RPMI7951 (cell line): ENCODE measurements around the gene ALPP. TPM values are rescaled to one million over a fixed set of nuclear protein-coding genes. Genes with fewer than 3 reads are reported as not detected.
"Not testable (repeated sequence)": the region's sequence is repeated elsewhere in the genome, so short reads cannot be mapped to it uniquely, and the experiment has no call there.

ENCODE experiments used
- DNase-seq: peaks from one replicate; pipeline ENCODE4 v3.0.0-alpha.2; 2012; ENCODE audit warnings: low read depth
- total RNA-seq: library from RNA; depleted of rRNA; stranded (reverse); fragments of >200 nt; shearing (Covaris generic); gene quantifications from 2 replicates; pipeline ENCODE4 v1.2.3, GENCODE V29; 2014

The ALPP gene
- total RNA-seq, 1 experiment from 2014 or later = not detected

DNA sequence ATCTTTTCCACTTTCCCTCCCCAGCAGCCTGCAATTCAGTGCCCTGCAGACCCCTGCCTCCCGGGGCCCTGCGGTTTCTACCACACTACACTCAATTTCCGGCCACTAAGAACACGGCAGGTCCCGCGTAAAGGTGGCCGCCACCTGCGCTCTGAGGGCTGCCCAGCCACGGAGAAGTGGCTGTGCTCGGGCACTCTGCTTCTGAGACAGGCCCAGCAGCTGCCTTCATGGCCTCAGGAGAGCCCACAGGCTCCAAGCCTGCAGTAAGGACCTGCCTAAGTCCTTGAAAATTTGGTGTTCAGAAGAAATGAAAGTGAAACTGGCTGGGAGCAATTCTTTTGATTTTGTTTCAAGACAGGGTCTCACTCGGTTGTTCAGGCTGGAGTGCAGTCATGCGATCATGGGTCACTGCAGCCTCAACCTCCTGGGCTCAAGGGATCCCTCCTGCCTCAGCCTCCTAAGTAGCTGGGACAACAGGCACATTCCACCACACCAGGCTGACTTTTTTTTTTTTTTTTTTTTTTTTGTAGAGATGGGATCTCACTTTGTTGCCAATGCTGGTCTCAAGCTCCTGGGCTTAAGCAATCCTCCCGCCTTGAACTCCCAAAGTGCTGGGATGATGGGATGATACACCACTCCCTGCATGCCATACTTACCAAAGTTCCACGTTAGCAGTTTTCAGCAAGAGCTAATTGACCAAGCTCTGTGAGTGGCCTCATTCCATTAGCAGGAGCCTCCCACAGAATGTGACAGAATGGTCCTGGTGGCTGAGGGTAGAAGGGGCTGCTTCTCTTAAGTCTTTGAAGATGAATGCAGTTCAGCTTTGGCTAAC is 14.6 kb upstream of the ALPP start:
- peak; percentile 45 for DNase-seq

DNA sequence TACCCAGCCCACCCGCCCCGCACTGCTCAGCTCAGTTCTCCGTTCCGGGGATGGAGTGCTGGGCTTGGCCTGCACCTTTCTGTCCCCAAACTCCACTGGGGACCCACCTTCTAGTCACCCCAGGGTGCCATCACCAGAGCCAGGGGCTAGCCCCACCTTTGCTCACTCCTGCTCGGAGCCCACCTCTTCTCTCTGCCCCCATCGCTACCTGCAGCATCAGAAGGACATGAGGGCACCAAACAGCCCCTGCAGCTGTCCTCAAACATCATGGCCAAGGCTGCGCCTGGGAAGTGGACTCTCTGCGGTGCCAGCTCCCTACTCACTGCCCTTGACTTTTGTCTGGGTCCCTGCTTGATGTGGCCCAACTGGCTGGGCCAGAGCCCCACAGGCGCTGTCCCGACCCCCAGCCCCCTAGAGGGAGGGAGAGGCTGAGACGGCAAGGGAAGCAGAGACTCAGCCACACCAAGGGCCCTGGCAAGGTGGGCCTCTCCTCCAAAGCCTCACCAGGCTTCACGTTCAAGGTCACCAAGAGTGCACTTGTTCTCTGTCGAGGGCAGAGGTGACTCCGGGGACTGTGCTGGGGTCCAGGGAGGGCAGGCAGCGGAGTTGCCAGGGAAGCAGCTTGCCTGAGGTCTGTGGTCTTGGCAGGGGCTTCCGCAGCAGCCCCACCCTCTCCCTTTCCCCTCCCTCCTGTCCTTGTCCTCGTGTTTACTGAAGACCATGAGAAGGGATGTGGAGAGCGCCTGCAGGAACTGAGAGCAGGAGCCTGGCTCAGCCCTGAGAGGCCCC is 13.6 kb upstream of the ALPP start:
- not testable (repeated sequence) for DNase-seq

DNA sequence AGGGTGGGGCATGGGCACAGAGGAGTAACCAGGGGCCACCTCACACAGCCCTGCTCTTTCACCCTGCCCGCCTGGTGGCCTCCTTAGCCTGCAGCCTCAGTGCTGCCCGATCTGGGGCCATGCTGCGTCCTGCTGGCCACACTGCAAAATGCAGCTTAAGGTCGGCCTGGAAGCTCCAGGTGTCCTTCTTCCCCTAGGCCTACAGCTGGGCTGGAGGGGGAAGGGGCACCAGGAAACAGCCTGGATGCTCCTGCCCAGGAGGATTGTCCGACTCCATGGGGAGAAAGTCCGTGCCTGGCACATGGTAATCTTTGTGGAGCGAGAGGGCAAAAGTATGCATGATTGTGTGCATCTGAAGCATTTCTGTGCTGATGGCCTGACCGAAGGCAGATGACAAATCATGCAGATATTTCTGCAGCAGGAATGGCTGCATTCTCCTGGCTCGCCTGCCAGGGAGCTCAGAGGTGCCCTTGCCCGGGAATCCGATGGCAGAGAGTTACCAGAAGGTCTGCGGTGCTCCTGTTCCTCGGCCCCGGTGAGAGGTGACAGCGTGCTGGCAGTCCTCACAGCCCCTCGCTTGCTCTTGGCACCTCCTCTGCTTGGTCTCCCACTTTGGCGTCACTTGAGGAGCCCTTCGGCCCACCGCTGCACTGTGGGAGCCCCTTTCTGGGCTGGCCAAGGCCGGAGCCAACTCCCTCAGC is 12.8 kb upstream of the ALPP start:
- peak; percentile 29 for DNase-seq

DNA sequence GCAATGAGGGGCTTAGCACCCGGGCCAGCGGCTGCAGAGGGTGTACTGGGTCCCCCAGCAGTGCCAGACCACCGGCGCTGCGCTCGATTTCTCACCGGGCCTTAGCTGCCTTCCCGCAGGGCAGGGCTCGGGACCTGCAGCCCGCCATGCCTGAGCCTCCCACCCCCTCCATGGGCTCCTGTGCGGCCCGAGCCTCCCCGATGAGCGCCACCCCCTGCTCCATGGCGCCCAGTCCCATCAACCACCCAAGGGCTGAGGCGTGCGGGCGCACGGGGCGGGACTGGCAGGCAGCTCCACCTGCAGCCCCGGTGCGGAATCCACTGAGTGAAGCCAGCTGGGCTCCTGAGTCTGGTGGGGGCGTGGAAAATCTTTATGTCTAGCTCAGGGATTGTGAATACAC is 12.1 kb upstream of the ALPP start:
- not testable (repeated sequence) for DNase-seq

DNA sequence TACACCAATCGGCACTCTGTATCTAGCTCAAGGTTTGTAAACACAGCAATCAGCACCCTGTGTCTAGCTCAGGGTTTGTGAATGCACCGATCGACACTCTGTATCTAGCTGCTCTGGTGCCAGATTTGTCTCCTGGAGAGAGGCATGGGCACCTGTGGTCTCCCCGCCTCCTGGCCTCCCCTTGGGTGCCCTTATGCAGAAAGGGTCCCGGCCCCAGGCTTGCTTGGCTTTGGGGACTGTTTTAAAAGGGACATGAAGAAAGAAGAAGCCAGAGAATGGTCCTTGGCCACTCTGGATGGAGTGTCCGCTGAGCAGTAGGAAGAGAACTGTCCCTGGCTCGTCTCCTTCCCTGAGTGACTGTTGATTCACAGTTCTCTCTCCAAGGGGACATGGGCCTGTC is 11.5 kb upstream of the ALPP start:
- no peak for DNase-seq

DNA sequence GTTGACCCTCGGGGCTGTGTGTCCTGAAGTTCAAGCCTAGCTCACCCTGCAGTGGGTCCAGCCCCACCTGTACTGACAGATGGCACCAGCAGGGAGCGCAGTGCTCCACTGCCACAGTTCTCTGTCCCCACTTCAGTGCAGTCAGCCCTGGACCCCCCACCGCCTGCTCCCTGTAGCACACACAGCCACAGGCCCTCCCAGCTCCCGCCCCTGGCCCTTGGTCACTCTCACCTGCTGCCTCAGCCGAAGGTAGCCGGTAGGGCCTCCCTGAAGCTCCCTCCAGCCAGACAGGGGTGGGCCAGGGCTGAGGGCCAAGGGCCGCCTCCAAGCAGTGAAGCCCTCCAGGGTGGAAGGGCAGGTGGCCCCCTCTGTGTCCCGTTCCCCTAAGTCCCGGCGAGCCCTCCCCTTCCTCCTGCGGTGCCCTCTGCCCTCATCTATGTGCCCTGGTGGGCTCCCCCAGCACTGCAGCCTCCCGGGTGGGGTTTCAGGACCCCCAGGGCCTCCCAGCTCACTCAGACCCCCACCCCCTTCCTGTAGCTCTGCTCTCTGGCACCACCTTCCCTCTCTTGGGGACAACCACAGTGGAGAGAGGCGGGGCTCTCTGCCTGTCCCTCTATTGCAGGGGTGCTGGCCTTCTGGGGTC is 10.8 kb upstream of the ALPP start:
- no peak for DNase-seq

DNA sequence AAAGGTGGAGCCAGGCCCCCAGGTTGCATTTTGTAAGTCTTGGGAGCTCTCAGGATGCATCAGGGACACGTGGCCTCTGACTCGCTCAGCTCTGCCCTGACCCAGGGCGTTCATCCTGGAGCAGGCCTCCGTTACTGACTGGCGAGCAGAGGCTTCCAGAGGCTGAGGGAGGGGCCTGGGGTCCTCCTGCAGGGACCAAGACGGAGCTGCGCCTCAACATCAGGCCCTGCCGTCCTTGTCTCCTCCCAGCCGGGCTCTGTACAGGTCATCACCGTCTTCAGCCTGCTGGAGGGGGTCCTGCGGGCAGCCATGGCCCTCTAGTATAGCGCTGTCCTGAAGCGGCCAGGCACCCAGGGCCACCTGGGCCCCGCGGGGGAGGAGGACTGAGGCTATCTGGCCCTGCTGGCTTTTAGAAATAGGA is 10.2 kb upstream of the ALPP start:
- no peak for DNase-seq

DNA sequence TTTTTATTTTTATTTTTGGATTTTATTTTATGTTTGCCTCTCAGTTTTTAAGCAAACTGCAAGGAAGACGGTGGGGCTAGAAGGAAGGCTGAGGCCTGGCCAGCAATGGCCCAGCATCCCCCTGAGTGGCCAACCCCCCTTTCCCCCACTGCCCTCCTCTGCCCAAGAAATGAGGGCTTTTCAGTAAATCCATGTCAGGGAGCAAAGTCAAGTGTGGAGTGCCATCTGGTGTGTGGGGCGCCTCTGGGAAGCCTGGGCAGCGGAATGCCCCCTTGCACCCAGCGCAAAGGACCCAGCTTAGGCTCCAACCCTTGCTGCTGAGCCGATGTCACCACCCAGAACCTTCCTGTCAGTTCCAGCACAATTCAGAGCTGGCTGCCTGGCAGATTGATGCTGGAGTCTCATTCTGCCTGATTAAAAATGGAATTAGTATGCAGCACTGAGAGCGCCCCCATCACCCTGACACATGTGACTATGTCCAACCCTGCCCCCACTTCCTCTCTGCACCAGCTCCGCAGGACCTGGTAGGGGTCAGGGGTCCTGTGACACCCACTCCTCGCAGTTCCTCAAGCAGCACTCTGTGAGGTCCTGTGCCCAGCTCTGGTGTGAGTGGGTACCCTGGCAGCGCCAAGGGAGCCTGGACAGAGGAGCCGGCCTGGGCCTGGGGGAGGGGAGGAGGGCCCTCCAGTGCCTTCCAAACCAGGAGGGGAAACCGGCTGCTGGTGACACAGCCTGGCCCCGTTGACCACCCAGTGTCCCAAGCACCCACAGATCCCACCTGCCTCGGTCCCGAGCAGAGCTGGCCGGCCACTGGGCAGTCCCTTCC is 9.2 kb upstream of the ALPP start:
- no peak for DNase-seq

DNA sequence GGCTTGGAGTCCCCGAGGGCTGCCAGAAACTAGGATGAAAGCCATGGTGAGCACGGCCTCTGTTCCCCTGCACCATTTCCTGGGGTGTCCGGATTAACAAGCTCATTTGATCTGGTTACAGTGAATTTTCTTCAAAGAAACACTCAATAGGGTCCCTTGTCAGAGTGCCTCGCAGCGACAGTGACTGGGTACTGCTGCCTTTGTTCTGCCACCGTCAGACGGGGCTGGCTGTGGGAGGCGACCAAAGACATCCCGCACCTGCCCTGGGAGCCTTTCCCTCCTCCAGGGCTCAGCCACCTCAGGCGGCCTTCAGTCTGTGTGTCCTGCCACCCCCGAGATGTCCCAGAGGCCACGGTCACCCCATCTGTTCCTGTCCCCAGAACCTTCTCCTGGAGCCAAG is 8.5 kb upstream of the ALPP start:
- DNase-seq = not testable (repeated sequence)

DNA sequence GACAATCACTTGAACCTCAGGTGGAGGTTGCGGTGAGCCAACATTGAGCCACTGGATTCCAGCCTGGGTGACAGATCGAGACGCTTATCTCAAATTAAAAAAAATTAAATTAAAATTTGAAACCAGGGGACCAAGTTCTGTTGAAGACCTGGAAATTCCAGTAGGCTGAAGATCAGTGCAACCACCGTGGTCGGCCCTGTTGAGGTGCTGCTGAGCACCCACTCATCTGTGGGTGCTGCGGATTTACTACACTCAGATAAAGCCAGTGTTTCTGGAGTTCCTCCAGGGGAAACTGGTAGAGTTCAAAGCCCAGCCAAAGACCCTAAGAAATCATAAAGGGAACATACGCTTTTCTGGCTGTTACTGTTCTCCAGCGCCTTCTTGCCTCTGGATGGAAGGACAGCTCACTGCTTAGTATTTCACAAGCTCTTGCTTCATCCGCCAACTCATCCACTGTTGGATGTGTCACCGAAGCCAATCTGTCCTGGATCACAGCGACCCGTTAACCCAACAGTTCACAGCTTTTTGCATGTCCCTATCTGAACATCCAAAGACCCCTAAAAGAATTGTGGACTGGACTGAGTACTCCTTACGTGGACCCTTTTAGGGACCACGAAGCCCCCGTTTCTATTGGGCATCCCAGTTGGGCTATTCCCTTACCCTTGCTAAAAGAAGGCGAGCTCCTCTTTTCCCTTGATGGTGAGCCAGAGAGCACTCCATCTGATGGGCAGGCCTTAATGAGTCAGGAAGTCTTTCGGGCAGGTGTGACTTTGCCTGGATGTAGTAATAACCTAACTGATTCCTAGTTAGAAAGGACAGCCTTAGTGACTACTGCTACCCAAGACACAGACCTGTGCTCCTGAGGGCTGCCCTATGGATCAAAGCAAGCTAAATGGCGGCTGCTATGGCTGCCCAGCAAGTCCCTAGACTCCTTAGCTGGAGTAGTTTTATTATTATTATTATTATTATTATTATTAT is 6.0 kb upstream of the ALPP start:
- peak; percentile 44 for DNase-seq

DNA sequence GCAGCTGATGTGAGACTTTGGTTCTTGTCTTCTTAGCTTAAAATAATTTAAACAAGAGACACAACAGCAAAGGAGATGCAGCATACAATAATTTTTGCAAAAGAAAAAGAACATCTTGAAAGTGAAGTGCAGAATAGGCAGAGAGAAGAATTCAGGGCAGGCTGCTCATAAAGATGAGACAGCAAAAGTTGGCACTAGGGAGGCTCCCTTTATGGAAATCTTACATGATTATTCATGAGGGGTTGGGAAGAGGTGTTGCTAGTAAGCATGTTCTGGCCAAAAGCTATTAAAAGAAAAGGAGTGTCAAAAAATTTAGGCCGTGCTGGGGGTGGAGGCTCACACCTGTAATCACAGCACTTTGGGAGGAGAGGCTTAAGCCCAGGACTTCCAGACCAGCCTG is 4.2 kb upstream of the ALPP start:
- no peak for DNase-seq

DNA sequence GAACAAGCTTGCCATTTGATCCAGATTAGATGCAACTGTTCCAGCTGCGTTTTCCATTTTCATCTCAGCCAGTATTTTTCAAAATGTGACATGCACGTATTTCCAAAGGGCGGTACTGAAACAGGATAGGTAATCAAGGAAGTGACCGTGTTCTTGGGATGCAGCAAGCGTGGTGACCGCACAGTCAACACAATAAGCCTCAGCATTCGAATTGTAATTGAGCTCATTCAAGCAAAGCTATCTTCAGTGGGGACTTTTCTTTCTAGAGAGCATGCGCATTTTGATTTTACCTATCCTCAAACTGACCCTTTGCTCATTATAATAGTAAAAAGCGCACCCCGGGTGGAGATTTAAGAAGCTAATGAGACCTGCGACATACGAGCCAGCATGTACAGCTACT is 3.4 kb upstream of the ALPP start:
- DNase-seq = no peak

DNA sequence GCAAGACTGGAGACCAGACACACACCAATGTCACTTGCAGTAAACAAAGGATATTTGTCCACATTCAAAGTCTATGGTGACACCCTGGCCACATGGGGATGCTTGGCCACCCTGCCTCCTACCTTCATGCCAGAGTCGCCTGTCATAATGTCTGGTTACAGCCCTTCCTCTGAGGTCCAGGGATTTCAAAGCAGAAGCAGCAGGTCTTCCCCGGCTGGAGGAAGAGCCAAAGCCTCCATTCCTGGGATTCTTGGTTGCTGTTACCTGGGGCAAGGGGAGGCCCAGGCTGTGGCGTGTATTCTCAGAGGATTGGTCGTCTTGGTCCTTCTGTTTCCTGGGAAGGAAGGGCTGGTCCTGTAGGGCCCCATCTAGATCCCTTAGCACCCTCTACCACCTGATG is 2.3 kb upstream of the ALPP start:
- DNase-seq = no peak

DNA sequence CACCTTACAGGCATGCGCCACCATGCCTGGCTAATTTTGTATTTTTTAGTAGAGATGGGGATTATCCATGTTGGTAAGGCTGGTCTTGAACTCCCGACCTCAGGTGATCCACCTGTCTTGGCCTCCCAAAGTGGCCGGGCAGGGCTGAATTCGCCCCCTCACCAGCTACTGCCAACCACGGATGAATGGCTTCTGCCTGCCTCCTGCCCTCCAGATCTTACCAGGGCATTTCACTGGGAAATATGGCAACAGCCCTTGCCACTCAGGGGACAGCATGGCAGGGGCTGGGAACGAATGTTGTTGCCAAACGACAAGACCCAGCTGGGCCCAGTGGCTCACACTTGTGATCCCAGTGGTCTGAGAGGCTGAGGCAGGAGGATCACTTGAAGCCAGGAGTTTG is 1.8 kb upstream of the ALPP start:
- no peak for DNase-seq

DNA sequence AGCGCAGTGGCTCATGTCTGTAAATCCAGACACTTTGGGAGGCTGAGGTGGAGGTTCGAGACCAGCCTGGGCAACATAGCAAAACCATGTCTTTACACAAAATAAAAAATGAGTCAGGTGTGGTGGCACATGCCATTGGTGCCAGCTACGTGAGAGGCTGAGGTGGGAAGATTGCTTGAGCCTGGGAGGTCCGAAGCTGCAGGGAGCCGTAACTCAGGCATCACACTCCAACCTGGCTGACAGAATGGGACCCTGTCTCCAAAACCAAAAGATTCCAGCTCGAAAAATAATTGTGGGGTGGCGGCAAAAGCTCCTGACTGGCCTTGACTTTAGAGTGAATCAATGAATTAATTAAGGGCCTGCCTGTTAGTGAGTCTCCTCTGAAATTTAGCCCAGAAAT is 1.2 kb upstream of the ALPP start:
- DNase-seq = no peak

DNA sequence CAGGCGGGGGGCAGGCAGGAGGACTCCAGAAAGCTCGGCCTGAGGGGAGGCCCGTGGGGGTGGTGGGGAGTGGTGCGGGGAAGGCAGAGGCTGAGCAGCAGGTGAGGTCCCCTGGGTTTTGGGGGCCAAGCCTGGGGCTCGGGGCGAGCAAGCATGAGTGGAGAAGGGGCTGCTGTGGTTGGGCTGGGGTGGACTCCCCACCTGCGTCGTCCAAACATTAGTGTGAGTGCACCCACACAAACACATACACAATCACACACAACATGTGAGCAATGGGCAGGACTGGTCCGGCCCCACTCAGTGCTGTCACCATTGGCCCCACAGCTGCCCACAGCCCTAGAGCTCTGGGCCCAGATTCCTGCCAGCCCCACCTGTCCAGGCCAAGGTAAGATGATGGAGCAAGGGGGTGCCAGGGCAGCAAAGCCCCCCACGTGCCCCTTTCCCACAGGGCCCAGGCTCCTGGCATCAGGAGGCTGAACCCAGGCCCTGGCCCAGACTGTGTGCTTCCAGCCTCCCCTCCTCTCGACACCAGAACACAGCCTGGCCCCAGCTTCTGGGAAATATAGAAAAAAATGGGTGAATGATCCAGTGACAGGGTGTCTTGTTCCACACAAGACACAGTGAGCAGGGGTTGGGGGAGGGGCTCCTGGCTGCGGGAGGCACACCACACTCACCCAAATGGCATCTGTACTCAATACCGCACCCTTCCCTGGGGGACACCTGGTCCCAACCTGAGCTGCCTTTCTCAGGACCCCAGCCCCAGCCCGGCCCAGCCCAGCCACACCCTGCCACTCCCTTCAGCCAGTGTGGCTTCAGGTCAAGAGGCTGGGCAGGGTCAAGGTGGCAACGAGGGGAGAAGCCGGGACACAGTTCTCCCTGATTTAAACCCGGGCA is 463 bp upstream of the ALPP start:
- DNase-seq = no peak

DNA sequence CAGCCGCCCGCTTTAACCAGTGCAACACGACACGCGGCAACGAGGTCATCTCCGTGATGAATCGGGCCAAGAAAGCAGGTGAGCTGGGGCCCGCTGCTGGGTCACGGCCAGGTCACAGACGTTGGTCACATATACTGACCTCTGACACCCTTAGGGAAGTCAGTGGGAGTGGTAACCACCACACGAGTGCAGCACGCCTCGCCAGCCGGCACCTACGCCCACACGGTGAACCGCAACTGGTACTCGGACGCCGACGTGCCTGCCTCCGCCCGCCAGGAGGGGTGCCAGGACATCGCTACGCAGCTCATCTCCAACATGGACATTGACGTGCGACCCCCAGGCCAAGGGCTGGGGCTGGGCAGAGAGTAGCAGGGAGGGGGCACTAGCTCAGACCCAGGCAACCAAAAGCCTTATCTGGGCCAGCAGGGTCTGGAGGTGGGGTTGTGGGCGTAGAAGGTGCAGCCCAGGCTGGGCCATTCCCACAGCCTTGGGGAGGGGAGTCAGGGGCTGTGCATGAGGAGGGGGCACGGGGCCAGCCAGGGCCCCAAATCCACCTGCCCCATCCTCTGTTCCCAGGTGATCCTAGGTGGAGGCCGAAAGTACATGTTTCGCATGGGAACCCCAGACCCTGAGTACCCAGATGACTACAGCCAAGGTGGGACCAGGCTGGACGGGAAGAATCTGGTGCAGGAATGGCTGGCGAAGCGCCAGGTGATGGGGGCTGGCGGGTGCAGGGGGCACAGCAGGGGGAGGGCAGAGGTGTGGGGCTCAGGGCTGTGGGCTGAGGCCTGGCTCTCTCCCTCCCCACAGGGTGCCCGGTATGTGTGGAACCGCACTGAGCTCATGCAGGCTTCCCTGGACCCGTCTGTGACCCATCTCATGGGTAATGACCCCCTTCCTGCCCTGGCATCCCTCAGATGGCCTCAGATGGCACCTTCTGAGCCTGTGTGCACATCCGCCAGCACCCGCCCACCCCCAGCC is 1.3 kb downstream of the ALPP start:
- DNase-seq = not testable (repeated sequence)
